GM18868 (cell line): ENCODE data around the gene RANBP3.
"Not testable (repeated sequence)": the region's sequence is repeated elsewhere in the genome, so short reads cannot be mapped to it uniquely, and the experiment has no call there.

Experiments
- ATAC-seq: cut with Tn5 transposase; IDR thresholded peaks from one replicate; pipeline ENCODE4 v1.9.1; 2021; ENCODE audit warnings: mild to moderate bottlenecking, moderate library complexity; ENCODE audit not compliant: unreplicated experiment

Gene RANBP3

GRCh38 chr19:6006896-6007295 lies 29.0 kb upstream of the RANBP3 start:
- ATAC-seq = no peak

- not testable (repeated sequence) for ATAC-seq
Observed at GRCh38 chr19:6006070-6006446, 28.1 kb upstream of the RANBP3 start.

- ATAC-seq = no peak
Observed at GRCh38 chr19:6005321-6006069, 27.6 kb upstream of the RANBP3 start.

GRCh38 chr19:6003976-6004375 lies 26.0 kb upstream of the RANBP3 start:
- ATAC-seq = no peak

- no peak for ATAC-seq
Observed at GRCh38 chr19:6002591-6002990, 24.7 kb upstream of the RANBP3 start.

GRCh38 chr19:6000228-6000847 lies 22.4 kb upstream of the RANBP3 start:
- no peak for ATAC-seq

GRCh38 chr19:5999693-6000092 lies 21.8 kb upstream of the RANBP3 start:
- ATAC-seq = no peak

- ATAC-seq = no peak
Observed at GRCh38 chr19:5997371-5997770, 19.4 kb upstream of the RANBP3 start.

- no peak for ATAC-seq
Observed at GRCh38 chr19:5996623-5997320, 18.8 kb upstream of the RANBP3 start.

- no peak for ATAC-seq
Observed at GRCh38 chr19:5996102-5996501, 18.2 kb upstream of the RANBP3 start.

- ATAC-seq = no peak
Observed at GRCh38 chr19:5995606-5996005, 17.7 kb upstream of the RANBP3 start.

GRCh38 chr19:5994405-5995165 lies 16.6 kb upstream of the RANBP3 start:
- no peak for ATAC-seq

GRCh38 chr19:5993648-5994358 lies 15.9 kb upstream of the RANBP3 start:
- no peak for ATAC-seq

GRCh38 chr19:5993201-5993600 lies 15.3 kb upstream of the RANBP3 start:
- no peak for ATAC-seq

GRCh38 chr19:5992756-5993155 lies 14.8 kb upstream of the RANBP3 start:
- ATAC-seq = no peak

GRCh38 chr19:5991244-5991838 lies 13.4 kb upstream of the RANBP3 start:
- no peak for ATAC-seq

GRCh38 chr19:5990289-5990797 lies 12.4 kb upstream of the RANBP3 start:
- ATAC-seq = no peak

- ATAC-seq = no peak
Observed at GRCh38 chr19:5989388-5990074, 11.6 kb upstream of the RANBP3 start.
